A673 (cell line): Measurements from ENCODE around the gene SERPINA4.

Experiments used
- CTCF ChIP-seq: fragments of 300-800, 200-600 bp; sonication (generic); conservative IDR thresholded peaks from 2 replicates; pipeline ENCODE4 v1.5.1; 2017; ENCODE audit warnings: low read depth, mild to moderate bottlenecking, antibody characterized with exemption, low read length, moderate library complexity, mixed read lengths
- EZH2 ChIP-seq: fragments of 200-600 bp; sonication (generic); IDR thresholded peaks from 2 replicates; pipeline ENCODE4 v1.6.1; 2017; ENCODE audit warnings: borderline replicate concordance, low read depth, mild to moderate bottlenecking, mixed read lengths, antibody characterized with exemption, low read length; ENCODE audit not compliant: poor library complexity, severe bottlenecking

- no peak for TF ChIP-seq EZH2
- no peak for TF ChIP-seq CTCF
These were observed 11.2 kb upstream of the SERPINA4 start for GRCh38 chr14:94550041-94550440.
